Measurements from ENCODE around the gene DOK3. TPM values are rescaled to one million over a fixed set of nuclear protein-coding genes. Genes with fewer than 3 reads are reported as not detected.
"Not testable (repeated sequence)": the region's sequence is repeated elsewhere in the genome, so short reads cannot be mapped to it uniquely, and the experiment has no call there.

The DOK3 gene
- total and polyA plus RNA-seq, 2 experiments from 2014 or later = 3.1 to 3.5 TPM

- no peak overlapping the region for H3K27ac ChIP-seq
- TF ChIP-seq EZH2 (IDR thresholded peaks at IDR 0.05; ENCODE audit: borderline replicate concordance) (no peak), EZH2phosphoT487 (IDR thresholded peaks at IDR 0.05; ENCODE audit: low read depth, severe bottlenecking, unreplicated experiment) (no peak), CTCF (IDR thresholded peaks at IDR 0.05; ENCODE audit: poor library complexity) (no peak)
- no peak overlapping the region for H2AFZ ChIP-seq
- H3K9me3 ChIP-seq (ENCODE audit: low read depth) = no peaks in the 10 kb centered on the region
- no peaks in the 10 kb centered on the region for H3K9me2 ChIP-seq (replicated peaks; ENCODE audit: insufficient read depth)
- H4K20me1 ChIP-seq (ENCODE audit: insufficient read depth, poor library complexity, severe bottlenecking) = peaks cover 10% of the 10 kb centered on the region
- peaks cover 52% of the 10 kb centered on the region for H3K79me2 ChIP-seq
- peaks cover 19% of the 10 kb centered on the region for H3K4me1 ChIP-seq (ENCODE audit: insufficient read depth)
- H3K27me3 ChIP-seq = no peaks in the 10 kb centered on the region
- H3K36me3 ChIP-seq (replicated peaks; ENCODE audit: insufficient read depth, low read depth) = no peaks in the 10 kb centered on the region
- H3K4me3 ChIP-seq = no peak overlapping the region
- WGBS (ENCODE audit: low lambda C conversion rate, missing lambda C conversion rate) = 90% methylated on average over 7 of the region's 7 CpGs
- H3K4me2 ChIP-seq = no peak overlapping the region
- DNase-seq (ENCODE audit: low spot score) = no peak
Measured at GRCh38 chr5:177535125-177535524, 25.5 kb upstream of the DOK3 start.

GRCh38 chr5:177534433-177534832 is 24.8 kb upstream of the DOK3 start:
- H3K4me1 ChIP-seq (ENCODE audit: insufficient read depth) = peaks cover 19% of the 10 kb centered on the region
- H3K9me2 ChIP-seq (replicated peaks; ENCODE audit: insufficient read depth); H3K27me3 ChIP-seq; H3K4me2 ChIP-seq; DNase-seq (ENCODE audit: low spot score); H4K20me1 ChIP-seq (ENCODE audit: insufficient read depth, poor library complexity, severe bottlenecking); H3K36me3 ChIP-seq (replicated peaks; ENCODE audit: insufficient read depth, low read depth); H3K9me3 ChIP-seq (ENCODE audit: low read depth); H2AFZ ChIP-seq; H3K4me3 ChIP-seq; H3K27ac ChIP-seq: not testable (repeated sequence)
- H3K79me2 ChIP-seq = peaks cover 46% of the 10 kb centered on the region
- WGBS (ENCODE audit: low lambda C conversion rate, missing lambda C conversion rate) = 96% methylated on average over 7 of the region's 7 CpGs

- 93% methylated on average over 23 of the region's 27 CpGs for WGBS (ENCODE audit: low lambda C conversion rate, missing lambda C conversion rate)
- no peaks in the 10 kb centered on the region for H3K36me3 ChIP-seq (replicated peaks; ENCODE audit: insufficient read depth, low read depth)
- no peak overlapping the region for H3K4me2 ChIP-seq
- no peaks in the 10 kb centered on the region for H3K27me3 ChIP-seq
- no peaks in the 10 kb centered on the region for H3K9me2 ChIP-seq (replicated peaks; ENCODE audit: insufficient read depth)
- no peak overlapping the region for H3K27ac ChIP-seq
- H4K20me1 ChIP-seq (ENCODE audit: insufficient read depth, poor library complexity, severe bottlenecking) = peaks cover 7% of the 10 kb centered on the region
- TF ChIP-seq EZH2 (IDR thresholded peaks at IDR 0.05; ENCODE audit: borderline replicate concordance) = no peak
- no peak for TF ChIP-seq EZH2phosphoT487 (IDR thresholded peaks at IDR 0.05; ENCODE audit: low read depth, severe bottlenecking, unreplicated experiment)
- TF ChIP-seq CTCF (IDR thresholded peaks at IDR 0.05; ENCODE audit: poor library complexity) = no peak
- peaks cover 31% of the 10 kb centered on the region for H3K79me2 ChIP-seq
- H2AFZ ChIP-seq = no peak overlapping the region
- H3K4me1 ChIP-seq (ENCODE audit: insufficient read depth) = no peaks in the 10 kb centered on the region
- no peak overlapping the region for H3K4me3 ChIP-seq
- no peaks in the 10 kb centered on the region for H3K9me3 ChIP-seq (ENCODE audit: low read depth)
- DNase-seq (ENCODE audit: low spot score) = no peak
Measured at GRCh38 chr5:177531209-177531940, 21.7 kb upstream of the DOK3 start.

- DNase-seq (ENCODE audit: low spot score) = no peak
- H3K9me2 ChIP-seq (replicated peaks; ENCODE audit: insufficient read depth) = no peaks in the 10 kb centered on the region
- TF ChIP-seq CTCF (IDR thresholded peaks at IDR 0.05; ENCODE audit: poor library complexity) (no peak), EZH2phosphoT487 (IDR thresholded peaks at IDR 0.05; ENCODE audit: low read depth, severe bottlenecking, unreplicated experiment) (no peak), EZH2 (IDR thresholded peaks at IDR 0.05; ENCODE audit: borderline replicate concordance) (no peak)
- no peaks in the 10 kb centered on the region for H3K4me1 ChIP-seq (ENCODE audit: insufficient read depth)
- no peak overlapping the region for H3K27ac ChIP-seq
- H2AFZ ChIP-seq = no peak overlapping the region
- no peaks in the 10 kb centered on the region for H3K27me3 ChIP-seq
- H3K4me3 ChIP-seq = no peak overlapping the region
- no peak overlapping the region for H3K4me2 ChIP-seq
- H3K9me3 ChIP-seq (ENCODE audit: low read depth) = no peaks in the 10 kb centered on the region
- no peaks in the 10 kb centered on the region for H3K36me3 ChIP-seq (replicated peaks; ENCODE audit: insufficient read depth, low read depth)
- H3K79me2 ChIP-seq = peaks cover 23% of the 10 kb centered on the region
- peaks cover 7% of the 10 kb centered on the region for H4K20me1 ChIP-seq (ENCODE audit: insufficient read depth, poor library complexity, severe bottlenecking)
- 84% methylated on average over 3 of the region's 3 CpGs for WGBS (ENCODE audit: low lambda C conversion rate, missing lambda C conversion rate)
Measured at GRCh38 chr5:177530638-177531037, 21.0 kb upstream of the DOK3 start.
